ENCODE data around the gene HAUS5.

GRCh38 chr19:35670686-35671085 is 58.2 kb downstream of the HAUS5 start:
- TF ChIP-seq TAF7 (optimal IDR thresholded peaks at IDR 0.05; ENCODE audit: borderline replicate concordance, low read depth, low read length) = no peak
- no peak for TF ChIP-seq RAD21 (IDR thresholded peaks at IDR 0.05 in 1 of 2, conservative IDR thresholded peaks at IDR 0.05 in 1 of 2; ENCODE audit: low read depth in 2 of 2, low read length in 2 of 2)
- TF ChIP-seq CREB1 (IDR thresholded peaks at IDR 0.05) = no peak
- no peak for TF ChIP-seq POLR2A (IDR thresholded peaks at IDR 0.05; ENCODE audit: control extremely low read depth in 1 of 2, low read depth in 2 of 2, low read length in 2 of 2)
- TF ChIP-seq, protein P1, sequence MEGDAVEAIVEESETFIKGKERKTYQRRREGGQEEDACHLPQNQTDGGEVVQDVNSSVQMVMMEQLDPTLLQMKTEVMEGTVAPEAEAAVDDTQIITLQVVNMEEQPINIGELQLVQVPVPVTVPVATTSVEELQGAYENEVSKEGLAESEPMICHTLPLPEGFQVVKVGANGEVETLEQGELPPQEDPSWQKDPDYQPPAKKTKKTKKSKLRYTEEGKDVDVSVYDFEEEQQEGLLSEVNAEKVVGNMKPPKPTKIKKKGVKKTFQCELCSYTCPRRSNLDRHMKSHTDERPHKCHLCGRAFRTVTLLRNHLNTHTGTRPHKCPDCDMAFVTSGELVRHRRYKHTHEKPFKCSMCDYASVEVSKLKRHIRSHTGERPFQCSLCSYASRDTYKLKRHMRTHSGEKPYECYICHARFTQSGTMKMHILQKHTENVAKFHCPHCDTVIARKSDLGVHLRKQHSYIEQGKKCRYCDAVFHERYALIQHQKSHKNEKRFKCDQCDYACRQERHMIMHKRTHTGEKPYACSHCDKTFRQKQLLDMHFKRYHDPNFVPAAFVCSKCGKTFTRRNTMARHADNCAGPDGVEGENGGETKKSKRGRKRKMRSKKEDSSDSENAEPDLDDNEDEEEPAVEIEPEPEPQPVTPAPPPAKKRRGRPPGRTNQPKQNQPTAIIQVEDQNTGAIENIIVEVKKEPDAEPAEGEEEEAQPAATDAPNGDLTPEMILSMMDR (IDR thresholded peaks at IDR 0.05; ENCODE audit: control extremely low read depth in 1 of 3, insufficient read depth in 1 of 3, low read depth in 1 of 3, low read length in 3 of 3) = no peak
- TF ChIP-seq SIN3A (conservative IDR thresholded peaks at IDR 0.05 in 1 of 2, IDR thresholded peaks at IDR 0.05 in 1 of 2; ENCODE audit: low read depth in 1 of 2, low read length in 2 of 2) = no peak
